Fibroblast of the aortic adventitia (primary cell): ENCODE measurements around the gene ARSG. TPM values are rescaled to one million over a fixed set of nuclear protein-coding genes. Genes with fewer than 3 reads are reported as not detected.

Source experiments
- DNase-seq: peaks from one replicate; pipeline ENCODE4 v3.0.0-alpha.2; 2010; ENCODE audit warnings: low read depth
- H3K4me3 ChIP-seq: 2 replicates; pipeline ENCODE4 v1.5.1; 2011; ENCODE audit warnings: low read depth, mild to moderate bottlenecking, control low read depth, low read length, moderate library complexity
- total RNA-seq: library from RNA; depleted of rRNA; stranded (reverse); fragments of >200 nt; gene quantifications from 2 replicates; pipeline ENCODE4 v1.2.3, GENCODE V29; 2012; ENCODE audit warnings: low replicate concordance
- TF ChIP-seq, protein P1 (sequence below): IDR thresholded peaks from 2 replicates; pipeline ENCODE4 v1.5.1; 2011; ENCODE audit warnings: mild to moderate bottlenecking, low read length, control low read depth, inconsistent platforms; ENCODE audit not compliant: insufficient read depth

The ARSG gene
- total RNA-seq, 1 donor, result 2.7 TPM

- no peak overlapping the region for H3K4me3 ChIP-seq
- DNase-seq, result no peak
- TF ChIP-seq, protein P1, sequence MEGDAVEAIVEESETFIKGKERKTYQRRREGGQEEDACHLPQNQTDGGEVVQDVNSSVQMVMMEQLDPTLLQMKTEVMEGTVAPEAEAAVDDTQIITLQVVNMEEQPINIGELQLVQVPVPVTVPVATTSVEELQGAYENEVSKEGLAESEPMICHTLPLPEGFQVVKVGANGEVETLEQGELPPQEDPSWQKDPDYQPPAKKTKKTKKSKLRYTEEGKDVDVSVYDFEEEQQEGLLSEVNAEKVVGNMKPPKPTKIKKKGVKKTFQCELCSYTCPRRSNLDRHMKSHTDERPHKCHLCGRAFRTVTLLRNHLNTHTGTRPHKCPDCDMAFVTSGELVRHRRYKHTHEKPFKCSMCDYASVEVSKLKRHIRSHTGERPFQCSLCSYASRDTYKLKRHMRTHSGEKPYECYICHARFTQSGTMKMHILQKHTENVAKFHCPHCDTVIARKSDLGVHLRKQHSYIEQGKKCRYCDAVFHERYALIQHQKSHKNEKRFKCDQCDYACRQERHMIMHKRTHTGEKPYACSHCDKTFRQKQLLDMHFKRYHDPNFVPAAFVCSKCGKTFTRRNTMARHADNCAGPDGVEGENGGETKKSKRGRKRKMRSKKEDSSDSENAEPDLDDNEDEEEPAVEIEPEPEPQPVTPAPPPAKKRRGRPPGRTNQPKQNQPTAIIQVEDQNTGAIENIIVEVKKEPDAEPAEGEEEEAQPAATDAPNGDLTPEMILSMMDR, result no peak
These were observed 167.8 kb downstream of the ARSG start for GRCh38 chr17:68459037-68459639.

- TF ChIP-seq, protein P1, result no peak
- DNase-seq, result no peak
- H3K4me3 ChIP-seq, result no peak overlapping the region
These were observed 168.9 kb downstream of the ARSG start for GRCh38 chr17:68460146-68460545.

- DNase-seq, result peak; percentile 47
- TF ChIP-seq, protein P1, result no peak
- no peak overlapping the region for H3K4me3 ChIP-seq
These were observed 169.4 kb downstream of the ARSG start for GRCh38 chr17:68460715-68461114.

DNA sequence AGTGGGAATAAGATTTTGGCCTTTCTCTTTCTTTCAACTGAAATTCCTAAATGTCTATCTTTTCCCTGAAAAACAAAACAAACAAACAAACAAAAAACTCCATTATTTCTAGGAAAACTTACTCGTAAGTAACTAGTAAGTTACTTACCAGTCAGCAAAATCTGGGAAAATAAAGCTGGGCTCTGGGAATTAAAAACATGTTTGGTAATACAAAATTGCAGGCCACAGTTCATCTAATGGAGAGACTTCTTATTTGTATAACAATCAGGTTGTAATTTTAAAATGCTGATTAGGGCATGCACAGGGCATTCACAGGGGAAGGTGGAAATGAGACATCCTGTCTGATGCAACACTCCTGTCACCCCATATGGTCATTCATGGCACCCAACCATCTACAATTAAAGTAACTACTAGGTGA lies 169.8 kb downstream of the ARSG start:
- DNase-seq, result peak; percentile 31
- H3K4me3 ChIP-seq, result no peak overlapping the region
- TF ChIP-seq, protein P1, result no peak

DNA sequence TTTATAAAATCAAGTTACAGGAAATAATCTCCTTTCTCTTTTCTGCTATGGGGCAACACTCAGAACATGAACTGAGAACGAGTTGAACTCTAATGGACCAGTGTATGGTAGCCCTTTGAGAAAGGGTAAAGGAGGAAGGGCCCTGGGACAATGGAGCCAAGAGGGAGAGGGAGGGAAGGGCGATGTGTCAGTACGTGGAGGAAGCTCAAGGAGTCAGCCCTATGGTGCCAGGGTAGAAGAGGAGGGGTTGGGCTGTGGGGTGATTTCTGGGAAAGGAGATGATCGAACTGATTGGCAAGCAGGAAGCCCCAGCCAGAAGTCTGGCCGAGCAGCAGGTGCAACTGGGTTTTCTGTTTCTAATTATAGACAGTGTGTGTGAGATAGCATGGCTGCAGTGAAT lies 170.3 kb downstream of the ARSG start:
- H3K4me3 ChIP-seq, result no peak overlapping the region
- TF ChIP-seq, protein P1, result no peak
- DNase-seq, result no peak

DNA sequence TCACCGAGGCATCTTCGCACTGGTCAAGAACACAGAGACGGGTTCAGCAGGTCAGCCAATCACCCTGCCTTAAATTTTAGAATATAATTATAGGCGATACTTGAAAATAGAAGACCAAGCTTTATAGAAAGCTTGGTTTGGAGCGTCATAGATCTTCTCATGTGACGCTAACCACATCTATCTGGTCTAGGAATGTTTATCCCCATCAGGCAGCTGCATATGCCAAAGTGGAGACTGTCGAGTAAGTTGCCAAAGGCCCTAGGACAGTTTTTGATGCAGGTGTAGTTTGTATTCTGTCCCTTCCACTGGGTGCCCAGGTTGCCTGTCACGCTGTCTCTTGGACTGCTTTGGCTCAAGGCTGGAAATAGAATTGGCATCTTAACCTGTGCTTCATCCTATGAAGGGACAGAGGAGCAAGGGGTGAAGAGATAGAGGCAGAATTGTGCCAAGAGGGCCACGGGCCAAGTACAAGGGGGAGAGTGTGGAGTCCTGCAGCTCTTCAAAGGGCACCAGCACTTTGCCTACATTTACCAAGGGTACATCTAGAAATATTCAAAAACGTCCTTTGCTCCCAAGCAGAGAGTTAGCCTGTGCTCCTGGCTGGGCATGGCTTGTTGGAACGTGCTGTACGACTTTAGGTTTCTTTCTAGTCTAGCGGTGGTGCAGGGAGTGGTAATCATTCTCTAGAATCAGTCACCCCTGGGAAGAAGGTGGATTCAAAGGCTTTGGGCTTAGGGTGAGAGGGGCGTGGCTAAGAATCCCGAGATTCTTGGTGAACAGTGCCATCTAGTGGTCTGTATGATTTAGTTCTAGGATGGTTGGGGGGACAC lies 171.3 kb downstream of the ARSG start:
- DNase-seq, result peak; percentile 91
- H3K4me3 ChIP-seq, result no peak overlapping the region
- TF ChIP-seq, protein P1, result peak; percentile 63
